HG02884 (cell line): ENCODE data around the gene SRPK2.
"Not testable (repeated sequence)": the region's sequence is repeated elsewhere in the genome, so short reads cannot be mapped to it uniquely, and the experiment has no call there.

ENCODE experiments used
- ATAC-seq: cut with Tn5 transposase; IDR thresholded peaks from one replicate; pipeline ENCODE4 v1.9.1; 2021; ENCODE audit warnings: mild to moderate bottlenecking, moderate library complexity; ENCODE audit not compliant: unreplicated experiment

Gene SRPK2

GRCh38 chr7:105345003-105345402 lies 43.7 kb downstream of the SRPK2 start:
- no peak for ATAC-seq

DNA sequence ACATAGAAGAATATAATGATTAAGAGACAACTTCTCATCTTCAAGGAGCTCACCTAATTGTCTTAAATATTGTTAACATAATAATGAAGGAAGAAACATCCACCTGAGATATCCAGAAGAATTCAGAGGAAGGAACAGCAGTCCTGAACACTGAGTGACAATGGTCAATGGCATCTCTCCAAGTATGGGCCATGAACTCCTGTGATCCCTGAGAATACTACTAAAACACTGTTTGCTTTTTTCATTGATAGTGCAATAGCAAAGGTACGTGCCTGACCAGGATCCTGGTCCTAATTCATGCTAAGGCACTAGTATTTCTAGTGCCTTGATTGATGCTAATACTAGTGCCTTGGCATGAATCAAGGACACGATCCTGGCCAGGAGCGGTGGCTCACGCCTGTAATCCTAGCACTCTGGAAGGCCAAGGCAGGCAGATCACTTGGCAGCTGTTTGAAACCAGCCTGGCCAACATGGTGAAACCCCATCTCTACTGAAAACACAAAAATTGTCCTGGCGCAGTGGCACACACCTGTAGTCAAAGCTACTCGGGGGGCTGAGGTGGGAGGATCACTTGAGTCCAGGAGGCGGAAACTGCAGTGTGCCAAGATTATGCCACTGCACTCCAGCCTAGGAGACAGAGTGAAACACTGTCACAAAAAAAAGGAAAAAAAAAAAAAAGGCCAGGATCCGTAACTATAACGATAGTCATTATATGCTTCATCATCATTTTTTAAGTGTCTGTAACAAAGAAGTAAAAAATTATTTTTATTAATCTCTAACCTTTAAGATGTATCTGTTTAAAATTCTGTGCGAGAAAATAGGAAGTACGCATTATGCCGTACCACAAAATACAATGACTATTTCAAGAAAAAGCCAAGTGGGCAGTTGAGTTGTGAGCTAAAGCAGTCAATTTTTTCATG lies 49.1 kb downstream of the SRPK2 start:
- ATAC-seq, result no peak

DNA sequence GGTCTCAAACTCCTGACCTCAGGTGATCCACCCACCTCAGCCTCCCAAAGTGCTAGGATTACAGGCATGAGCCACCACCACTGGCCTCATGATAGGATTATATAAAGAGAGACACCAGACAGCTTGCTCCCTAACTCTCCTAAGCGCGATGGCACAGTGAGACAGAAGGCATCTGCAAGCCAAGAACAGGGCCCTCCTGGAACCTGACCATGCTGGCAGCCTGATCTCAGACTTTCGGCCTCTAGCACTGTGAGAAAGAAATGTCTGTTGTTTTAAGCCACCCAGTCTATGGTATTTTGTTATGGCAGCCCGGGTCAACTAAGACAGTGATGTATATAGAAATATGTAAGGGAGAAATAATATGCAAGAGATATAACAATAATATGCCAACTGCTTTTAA lies 51.2 kb downstream of the SRPK2 start:
- no peak for ATAC-seq

DNA sequence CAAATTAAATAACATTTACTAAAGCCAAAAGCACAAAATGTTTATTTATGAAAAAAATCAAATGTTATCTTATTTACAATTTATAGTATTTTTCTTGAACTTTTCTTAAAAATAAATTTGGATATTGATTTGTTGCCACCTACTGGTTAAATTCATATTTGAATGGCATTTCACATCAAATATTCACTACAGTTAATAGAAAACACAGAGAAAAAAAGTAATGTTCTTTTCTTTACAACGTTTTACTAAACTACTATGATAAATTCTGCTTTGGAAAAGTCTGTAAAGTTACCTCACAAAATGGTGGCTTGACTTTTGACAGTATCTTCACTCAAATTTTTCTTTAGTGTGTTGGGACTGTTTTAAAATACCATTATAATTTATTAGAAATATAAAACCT lies 52.7 kb downstream of the SRPK2 start:
- no peak for ATAC-seq

DNA sequence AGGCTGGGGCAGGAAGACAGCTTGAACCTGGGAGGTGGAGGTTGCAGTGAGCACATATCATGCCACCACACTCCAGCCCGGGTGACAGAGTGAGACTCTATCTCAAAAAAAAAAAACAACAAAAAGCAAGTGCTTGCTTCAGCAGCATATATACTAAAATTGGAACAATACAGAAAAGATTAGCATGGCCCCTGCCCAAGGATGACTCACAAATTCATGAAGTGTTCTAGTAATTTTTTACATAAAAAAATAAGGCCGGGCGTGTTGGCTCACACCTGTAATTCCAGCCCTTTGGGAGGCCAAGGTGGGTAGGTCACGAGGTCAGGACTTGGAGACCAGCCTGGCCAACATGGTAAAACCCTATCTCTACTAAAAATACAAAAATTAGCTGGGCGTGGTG lies 56.1 kb downstream of the SRPK2 start:
- not testable (repeated sequence) for ATAC-seq

GRCh38 chr7:105330526-105330925 lies 58.2 kb downstream of the SRPK2 start:
- no peak for ATAC-seq

- ATAC-seq, result no peak
These were observed 61.5 kb downstream of the SRPK2 start for GRCh38 chr7:105327201-105327600.

DNA sequence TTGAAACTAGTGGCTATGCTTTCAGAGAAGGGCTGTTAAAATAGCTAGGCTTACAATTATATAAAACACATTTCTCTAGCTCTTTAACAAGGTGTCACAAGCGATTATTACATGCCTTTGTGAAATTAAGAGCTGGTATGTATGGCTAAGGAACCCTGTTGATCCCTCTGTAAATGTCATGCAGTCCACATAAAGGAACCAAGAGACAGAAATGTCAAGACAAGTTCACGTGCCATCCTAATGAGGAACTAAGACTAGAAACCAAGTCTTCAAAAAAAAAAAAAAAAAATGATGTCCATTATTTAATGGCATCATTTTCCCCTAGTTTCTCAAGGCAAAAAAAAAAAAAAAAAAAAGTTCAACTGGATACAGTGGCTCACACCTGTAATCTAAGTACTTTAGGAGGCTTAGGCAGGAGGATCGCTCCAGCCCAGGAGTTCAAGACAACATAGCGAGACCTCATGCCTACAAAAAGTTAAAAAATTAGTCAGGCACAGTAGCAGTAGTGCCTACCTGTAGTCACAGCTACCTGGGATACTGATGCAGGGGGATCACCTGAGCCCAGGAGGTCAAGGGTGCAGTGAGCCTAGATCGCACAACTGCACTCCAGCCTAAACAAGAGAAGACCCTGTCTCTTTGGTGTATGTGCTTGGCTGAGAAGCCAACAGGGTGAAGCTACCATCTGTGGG lies 63.4 kb downstream of the SRPK2 start:
- peak; percentile 59 for ATAC-seq

DNA sequence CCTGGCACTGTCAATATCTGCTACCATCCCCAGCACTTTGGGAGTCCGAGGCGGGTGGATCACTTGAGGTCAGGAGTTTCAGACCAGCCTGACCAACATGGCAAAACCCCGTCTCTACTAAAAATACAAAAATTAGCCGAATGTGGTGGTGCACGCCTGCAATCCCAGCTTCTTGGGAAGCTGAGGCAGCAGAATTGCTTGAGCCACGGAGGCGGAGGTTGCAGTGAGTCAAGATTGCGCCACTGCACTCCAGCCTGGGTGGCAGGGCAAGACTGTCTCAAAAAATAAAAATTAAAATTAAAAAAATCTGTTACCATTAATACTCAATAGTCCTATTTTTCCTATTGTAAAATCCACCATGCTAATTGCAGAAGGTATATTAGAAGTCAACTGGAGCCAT lies 64.1 kb downstream of the SRPK2 start:
- not testable (repeated sequence) for ATAC-seq

DNA sequence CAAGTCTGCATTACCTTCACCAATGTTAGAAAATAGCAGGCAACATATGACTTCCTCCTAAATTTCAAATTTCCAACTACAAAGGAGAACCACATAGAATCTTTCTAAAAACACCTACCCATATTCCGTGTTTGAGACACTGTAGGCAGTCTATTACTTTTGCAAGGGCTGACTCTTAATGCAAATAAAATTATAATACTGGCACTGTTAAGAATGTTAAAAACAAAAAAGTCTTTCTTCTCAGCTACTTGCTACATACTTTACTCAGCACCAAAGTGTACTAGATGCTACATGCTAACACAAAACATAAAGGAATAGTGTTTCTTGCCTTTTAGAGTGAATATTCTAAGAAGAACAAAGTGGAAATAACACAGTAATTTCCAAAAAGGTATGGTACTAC lies 65.4 kb downstream of the SRPK2 start:
- no peak for ATAC-seq

GRCh38 chr7:105322655-105323277 lies 66.0 kb downstream of the SRPK2 start:
- ATAC-seq, result no peak

DNA sequence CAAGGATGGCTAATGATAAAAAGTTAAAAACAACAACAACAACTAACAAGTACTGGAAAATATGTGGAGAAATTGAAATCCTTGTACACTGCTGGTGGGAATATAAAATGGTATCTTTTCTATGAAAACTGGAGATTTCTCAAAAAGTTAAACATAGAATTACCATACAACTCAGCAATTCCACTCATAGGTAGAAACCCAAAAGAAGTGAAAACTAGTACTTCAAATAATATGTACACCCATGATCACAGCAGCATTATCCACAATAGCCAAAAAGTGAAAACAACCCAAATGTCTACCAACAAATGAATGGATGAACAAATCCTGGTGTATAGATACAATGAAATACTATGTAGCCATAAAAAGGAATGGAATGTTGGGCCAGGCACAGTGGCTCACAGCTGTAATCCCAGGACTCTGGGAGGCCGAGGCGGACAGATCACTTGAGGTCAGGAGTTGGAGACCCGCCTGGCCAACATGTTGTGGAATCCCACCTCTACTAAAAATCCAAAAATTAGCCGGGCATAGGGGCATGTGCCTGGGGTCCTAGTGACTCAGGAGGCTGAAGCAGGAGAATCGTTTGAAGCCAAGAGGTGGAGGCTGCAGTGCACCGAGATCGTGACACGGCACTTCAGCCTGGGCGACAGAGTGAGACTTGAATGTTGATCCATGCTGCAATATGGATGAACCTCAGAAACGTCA lies 66.8 kb downstream of the SRPK2 start:
- no peak for ATAC-seq

DNA sequence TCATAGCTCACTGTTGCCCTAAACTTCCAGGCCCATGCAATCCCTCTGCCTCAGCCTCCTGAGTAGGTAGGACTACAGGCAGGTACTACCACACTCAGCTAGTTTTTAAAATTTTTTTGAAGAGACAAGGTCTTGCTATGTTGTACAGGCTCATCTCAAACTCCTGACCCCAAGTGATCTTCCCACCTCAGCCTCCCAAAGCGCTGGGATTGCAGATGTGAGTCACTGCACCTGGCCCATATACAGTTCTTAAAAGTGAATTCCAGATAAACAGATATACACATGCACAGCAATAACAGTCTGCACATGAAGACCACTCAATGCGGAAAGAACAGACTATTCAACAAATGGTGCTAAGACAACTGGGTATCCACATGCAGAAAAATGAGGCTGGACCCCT lies 67.8 kb downstream of the SRPK2 start:
- ATAC-seq, result no peak

- ATAC-seq, result no peak
These were observed 69.1 kb downstream of the SRPK2 start for GRCh38 chr7:105319578-105319977.

DNA sequence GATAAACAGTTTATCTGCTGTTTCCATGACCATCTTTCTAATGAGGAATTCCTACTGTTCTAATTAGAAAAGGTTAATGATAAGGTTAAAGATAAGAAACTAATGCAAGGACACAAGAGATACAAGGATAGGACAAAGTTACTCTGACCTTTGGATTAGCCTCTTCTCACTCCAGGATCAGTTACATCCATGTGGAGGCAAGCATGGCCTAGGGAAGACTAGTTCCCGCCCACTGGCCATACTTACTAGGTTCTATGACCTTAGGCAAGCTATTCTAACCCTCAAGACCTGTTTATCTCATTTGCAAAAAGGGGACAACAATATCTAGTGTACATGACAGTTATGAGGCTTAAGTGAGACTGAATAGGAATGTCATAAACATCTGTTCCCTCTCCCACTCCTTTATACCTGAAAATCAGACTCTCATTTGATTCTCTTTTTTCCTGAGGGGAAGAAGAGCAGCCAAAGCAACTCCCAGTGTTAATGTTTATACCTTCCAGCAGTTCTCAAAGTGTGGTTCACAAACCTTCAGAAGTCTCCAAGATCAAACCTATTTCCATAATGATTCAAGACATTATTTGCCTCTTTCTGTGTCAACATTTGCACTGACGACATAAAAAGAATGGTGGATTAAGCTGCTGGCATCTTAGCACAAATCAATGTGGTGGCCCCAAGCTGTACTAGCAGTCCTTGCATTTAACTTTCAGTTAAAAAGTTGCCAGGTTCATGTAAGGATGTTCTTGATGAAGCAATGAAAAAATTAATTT lies 72.0 kb downstream of the SRPK2 start:
- ATAC-seq, result no peak

- no peak for ATAC-seq
These were observed 73.4 kb downstream of the SRPK2 start for GRCh38 chr7:105315357-105315756.

DNA sequence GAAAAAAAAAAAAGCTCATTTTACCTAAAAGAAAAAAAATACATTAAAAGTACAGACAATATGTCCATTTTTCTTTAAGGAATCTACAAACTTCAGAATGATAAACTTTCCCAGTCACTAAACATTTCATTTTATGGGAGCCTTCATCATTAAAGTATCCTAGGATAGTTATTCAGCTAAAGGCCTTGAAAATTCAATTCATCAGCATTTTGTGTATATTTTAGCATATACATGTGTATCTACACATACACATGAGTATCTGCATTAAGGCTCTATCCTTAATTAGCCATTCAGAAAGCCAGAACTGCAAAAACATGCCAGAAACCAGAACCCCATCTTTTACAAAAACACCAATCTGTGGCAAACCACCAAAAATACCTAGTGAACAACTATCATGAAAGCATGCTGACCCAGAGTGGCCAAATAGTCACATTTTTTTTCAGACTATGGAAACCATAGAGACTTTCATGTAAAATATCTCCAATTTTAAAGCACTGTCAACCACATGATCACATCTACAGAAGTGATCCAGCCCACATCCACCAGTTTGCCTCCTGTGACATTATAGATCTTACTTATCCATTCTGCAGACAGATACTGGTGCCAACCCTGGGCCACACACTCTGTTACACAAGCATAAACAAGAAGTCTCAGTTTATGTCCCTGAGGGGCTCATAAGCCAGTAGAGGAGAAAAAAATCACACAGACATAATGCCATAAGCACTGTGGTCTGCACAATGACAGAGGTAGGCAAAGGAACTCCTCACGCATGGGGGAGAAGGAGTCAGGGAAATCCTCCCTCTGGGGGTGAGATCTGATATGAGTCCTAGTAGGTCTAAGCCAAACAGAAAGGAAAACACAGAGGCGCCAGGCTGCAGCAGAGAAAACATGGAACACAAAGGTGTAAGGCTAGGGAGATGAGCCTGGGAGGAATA lies 79.2 kb downstream of the SRPK2 start:
- no peak for ATAC-seq

DNA sequence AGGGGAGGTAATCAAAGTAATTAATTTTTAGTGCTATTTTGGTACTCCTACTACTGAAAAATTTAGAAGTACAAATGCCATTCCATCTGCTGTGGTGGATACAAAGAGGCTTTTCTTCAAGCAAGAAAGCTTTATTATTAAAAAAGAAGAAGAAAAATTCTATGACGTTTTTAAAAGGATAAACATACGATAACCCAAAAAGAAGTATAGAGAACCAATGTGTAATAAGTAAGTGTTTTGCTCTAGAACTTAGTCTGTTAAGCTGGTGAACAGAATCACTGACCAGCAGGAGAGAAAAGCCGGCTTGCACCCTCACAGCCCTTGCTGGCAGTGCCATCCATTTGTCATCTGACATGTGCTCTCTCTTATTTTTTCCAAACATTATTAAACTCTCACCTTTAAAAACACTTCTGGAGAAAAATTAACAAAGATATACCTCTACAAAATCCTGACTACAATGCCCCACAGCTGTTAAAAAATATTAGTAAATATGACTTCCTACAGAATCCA lies 81.5 kb downstream of the SRPK2 start:
- no peak for ATAC-seq

- no peak for ATAC-seq
These were observed 82.4 kb downstream of the SRPK2 start for GRCh38 chr7:105306298-105306748.
